ENCODE measurements around the gene SLC9A9. TPM values are rescaled to one million over a fixed set of nuclear protein-coding genes. Genes with fewer than 3 reads are reported as not detected.

SLC9A9 gene
- total RNA-seq, 1 donor from 2014 or later, result 28.4 TPM

DNA sequence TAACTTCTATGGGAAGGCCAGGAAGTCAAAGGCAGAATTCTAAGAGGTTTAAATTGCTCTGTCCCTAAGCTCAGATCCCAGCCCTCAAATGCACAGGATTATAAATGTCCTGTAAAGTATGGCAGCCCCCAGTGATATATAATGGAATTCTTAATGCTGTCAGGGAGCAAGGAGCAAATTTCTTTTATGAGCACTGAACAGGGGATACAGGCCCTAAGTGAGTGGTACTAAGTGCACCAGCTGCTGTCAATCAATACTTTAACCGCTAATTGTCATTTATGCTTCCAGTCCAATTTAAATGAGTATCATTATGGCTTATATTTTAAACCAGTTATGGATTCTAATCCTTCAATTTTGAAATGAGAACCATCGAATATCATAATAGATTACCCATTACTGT lies 4.7 kb downstream of the SLC9A9 start:
- no peak for DNase-seq

DNA sequence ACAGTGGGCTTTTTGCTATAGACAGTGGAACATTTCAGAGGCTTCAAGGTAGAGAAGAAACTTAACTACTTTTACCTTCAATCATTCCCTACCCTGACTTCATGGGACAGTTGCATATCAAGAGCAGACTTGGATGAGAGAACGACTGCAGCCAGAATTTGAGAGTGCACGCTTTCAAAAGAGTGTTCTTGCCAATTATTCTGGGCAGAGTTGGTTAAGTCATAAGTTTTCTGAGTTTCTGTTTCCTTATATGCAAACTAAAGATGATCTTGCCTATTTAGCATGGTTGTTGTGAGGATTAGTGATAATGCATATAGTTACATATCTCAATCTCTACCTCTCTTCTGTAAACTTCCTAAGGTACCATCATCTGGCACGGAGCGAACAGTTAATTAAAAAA lies 7.6 kb downstream of the SLC9A9 start:
- no peak for DNase-seq

DNA sequence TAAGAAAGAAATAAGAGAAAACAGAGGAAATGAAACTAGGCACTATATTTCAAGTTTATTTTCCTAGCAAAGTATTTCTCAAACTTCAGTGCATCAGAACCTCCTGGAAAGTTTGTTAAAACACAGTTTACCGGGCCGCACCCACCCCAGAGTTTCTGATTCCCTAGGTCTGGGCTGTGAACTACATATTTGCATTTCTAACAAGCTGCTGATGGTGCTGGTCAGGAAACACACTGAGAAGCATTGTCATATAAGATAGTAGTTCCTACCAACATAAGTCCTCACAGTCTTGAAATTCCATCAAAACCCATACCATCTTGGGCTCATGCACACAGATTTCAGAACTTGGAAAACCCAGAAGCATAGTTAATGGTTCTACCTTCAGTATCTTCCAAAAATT lies 8.3 kb downstream of the SLC9A9 start:
- no peak for DNase-seq

DNA sequence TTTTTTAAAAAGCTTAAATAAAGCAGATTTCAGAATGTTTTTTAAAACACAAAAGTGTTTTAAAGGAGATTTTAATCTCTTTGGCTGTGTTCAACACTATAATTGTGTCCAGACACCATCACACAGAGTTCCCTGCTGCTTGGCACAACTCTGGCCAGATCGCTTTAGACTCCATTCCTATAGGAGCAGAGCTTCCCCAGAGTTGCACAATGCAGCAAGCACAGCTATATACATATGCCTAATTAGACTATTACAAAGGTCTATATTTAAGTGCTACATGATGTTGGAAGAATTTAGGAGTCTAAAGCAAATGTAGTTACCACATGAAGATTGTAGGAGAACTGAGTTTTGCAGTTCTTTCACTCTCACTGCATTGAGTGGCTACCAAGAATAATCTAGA lies 11.2 kb downstream of the SLC9A9 start:
- DNase-seq, result peak; percentile 32

DNA sequence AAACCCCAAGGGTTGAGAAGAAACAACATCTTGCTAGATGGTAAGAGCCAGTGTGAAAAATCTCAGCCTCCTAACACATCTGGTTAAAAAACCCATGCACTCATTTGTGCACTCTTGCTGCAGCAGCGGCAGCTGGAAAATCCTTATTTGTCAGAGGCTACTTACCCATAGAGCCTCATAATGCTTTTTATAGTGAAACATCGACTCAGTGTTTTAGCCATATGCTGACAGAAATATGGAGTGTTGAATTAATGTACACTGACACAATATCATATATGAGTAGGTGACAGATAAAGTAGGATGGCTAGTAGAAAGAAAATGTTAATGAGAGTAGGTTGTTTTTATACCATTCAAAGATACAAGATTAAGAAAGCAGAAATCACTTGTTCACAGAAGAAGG lies 13.0 kb downstream of the SLC9A9 start:
- no peak for DNase-seq

DNA sequence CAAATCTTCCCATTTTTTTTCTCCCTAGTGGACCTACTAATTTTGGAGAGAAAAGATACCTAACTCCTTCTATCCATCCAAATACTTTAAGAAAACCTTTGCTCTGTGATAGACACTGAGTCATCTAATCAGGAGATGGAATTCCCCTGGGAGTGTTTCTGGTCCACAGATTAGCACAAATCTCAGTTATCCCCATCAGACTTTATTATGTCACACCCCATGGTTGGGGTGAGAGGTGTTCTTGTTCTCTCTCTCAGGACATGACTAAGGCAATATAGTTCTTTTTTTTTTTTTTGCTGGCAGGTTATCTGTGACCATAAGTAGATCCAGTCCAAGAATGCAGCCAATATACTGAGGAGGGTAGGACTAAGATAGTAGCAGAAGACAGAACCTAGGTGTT lies 15.8 kb downstream of the SLC9A9 start:
- no peak for DNase-seq

DNA sequence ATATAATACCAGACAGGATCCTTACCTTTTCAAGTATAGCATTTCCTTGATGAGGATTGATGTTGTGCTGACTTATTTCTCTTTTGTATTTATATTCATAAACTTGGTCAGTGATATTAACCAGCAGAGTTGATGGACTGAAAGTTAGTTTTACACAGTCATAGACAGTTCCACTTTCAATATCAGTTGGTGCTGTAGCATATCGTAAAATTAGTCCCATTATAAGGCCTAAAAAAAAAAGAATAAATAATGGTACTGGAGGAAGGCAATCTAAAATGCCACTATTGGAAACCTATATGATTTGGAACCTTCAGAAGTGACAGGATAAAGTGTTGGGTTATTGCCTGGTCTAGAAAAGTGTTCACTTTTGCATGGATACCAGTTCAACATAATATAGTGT lies 16.3 kb downstream of the SLC9A9 start:
- DNase-seq, result no peak

DNA sequence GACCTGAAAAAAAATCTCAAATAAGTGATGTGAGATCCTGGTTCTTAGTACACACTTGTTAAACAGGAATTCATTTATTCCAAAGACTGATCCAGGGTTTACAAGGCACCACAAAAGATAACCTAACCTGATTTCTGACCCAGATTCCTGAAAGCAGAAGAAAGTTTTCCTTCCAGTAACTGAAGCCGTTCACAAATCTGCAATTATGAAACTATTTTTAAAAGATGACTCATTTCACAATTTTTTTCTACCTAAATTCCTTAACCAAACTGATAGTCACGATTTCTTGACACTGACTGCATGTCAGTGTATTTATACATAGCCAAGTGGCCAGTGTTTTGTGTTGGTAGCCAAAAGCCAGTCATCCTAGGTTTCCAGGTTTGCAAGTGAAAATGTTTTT lies 17.1 kb downstream of the SLC9A9 start:
- DNase-seq, result no peak

DNA sequence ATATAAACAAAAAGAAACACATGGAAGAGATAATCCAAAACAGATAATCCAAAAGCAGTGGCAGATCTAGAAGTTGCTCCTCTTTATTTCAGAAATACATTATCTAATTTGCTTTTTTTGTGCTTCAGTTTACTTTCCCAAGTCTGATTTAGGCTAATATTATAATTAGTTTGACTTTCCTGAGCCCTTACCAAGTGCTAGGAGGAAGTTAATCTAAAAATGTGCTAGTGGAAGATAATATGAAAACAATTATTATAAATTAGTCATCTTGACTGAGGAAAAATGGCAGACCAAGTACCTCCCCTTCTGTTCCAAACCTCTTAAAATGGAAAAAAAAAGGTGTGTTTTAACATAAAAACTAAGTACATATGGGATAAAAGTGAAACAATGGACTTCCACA lies 17.5 kb downstream of the SLC9A9 start:
- no peak for DNase-seq

DNA sequence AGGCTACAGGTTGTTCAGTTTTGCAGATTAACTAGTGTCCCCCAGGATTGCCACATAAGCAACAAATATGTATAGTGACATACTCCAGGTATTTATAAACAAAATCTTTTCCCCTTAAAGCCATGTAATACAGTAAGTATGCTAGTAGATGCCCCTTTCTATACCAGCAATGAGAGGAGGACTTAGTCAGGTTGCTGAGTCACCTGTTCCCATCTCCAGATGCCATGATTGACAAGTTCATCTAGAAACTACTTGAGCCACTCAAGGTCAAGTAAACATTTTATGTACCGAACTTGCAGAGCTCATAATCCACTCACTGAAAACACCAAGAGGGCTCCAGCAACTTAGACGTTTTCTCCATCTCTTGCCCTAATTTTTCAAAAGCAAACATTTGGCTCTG lies 18.2 kb downstream of the SLC9A9 start:
- no peak for DNase-seq

DNA sequence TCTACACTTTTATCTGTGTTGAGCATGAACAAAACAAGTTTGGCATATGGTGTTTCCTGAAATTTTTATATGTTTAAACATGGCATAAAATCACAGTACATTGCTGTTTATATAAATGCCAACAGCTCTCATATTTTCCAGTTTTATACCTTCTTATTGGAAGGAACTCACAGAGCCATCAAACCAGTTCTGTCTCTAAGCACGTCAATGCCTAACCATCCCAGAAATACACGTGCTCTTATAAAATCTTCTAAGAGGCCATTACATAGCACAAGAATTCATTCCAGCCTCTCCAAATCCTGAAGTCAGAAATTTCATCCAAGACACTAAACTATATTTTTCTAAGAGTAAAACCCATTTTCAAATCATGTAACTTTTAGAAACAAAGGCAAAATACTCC lies 20.8 kb downstream of the SLC9A9 start:
- no peak for DNase-seq

DNA sequence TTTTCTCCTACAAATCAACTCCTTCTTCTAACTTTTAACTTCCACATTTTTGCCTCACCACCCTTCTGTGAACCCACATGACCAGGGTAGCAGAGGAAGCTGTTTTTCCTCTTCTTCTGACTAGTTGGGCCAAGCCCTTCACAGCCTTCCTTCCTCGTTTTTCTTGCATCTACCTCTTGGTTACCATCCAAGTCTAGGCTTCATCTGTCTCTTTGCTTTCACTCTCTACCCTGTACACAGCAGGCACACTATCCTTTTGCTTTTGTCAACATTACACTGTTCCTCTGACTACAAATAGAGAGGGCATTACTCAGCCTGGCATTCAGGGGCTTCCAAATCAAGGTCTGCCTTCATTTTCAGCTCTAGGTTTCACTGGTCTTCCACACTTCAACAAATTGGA lies 22.0 kb downstream of the SLC9A9 start:
- no peak for DNase-seq

DNA sequence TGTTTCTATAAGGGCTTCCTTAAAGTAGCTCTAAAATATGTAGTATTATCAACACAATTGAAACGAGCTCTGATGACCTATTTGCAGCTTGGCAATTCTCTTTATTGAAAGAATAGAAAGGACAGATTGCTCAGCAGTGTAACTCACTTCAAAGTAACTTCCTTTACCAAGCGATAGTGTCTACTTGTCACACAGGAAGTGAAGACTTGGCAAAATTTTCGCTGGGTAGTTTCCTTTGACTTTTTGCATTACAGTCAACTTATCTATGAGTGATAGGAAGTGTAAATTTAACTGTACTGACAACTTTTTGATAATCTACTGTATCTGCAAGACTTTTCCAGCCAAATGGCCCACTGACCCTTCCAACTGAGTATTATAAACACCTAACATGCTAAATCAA lies 22.8 kb downstream of the SLC9A9 start:
- DNase-seq, result no peak

DNA sequence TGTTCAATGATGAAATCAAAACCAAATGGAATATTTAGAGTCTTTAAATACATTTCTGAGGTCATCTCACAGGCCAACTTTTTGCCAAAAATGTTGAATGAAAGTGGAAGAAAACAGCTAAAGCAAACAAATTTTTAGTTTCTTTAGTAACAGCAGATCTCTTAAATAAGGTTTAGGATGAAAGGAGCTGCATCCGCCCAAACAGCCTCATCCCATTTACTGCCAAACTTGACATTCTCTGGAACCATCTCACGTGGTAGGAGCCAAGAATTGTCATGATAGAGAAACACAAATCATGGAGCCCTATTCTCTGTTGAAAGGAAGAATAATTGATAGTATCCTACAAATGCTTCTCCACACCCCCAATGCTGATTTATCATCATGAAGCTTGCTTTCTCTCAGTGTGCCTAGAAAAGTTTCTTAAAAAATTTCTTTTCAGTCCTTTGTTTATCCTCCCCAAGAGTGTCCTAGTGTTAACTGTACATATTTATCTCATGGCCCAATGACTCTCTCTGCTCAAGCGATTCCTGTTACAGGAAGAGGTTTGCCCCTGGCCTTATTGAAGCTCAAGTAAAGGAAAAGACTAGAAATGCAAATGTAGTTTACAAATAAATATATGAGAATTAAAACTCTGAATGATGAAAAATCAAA lies 23.4 kb downstream of the SLC9A9 start:
- DNase-seq, result peak; percentile 34

DNA sequence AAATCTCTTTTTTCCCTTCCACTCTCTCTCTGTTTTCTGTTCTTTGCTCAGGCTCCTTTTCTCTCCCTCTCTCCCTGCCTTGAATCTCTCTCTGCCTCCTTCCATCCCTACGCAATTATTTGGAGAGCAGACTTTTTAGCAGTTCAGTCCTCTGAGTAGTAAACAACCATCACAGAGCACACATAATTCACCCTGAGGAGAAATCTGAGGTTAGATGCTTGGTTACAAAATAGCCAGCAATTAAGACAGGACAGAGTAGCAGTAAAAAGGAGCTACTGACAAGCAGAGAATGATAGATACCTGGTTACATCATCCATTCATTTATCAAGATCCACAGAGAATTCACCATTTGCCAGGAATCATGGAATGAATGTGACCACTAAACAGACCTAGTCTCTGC lies 25.5 kb downstream of the SLC9A9 start:
- DNase-seq, result no peak

DNA sequence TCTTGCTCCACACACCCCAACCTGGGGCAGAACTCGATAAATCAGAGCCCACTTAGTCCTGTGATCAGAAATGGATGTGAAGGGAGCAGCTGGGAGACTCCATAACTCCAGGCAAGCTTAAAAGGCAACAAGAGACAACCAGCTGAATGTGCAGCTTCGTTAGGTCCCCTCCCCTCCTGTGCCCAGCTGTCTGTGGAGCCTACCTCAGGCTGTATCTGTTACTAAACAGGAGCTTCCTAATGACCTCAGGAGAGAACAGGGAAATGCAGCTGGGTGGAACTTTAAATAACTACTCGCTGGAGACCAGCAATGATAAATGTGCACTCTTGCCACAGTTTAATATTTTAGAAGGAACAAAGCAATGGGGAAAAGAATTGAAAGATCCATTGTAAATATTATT lies 25.9 kb downstream of the SLC9A9 start:
- DNase-seq, result peak; percentile 61

DNA sequence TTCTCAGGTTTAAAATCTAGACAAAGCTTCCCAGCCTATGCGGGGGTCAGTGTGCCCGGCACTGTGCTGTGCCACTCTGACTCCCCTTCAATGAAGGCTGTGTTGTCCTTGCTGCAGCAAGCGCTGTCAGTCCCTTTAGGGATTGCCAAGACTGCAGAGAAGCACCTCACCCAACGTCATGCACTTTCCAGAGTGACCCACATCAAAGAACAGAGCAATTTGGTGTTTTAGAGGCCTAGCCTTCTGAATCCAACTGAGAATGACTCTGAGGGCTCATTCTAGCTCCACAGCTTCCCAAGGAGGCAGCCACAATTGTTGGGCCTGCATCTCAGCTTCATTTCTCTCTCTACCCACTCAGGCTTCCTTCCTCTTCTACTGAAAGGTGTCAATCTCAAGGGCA lies 26.4 kb downstream of the SLC9A9 start:
- DNase-seq, result no peak

DNA sequence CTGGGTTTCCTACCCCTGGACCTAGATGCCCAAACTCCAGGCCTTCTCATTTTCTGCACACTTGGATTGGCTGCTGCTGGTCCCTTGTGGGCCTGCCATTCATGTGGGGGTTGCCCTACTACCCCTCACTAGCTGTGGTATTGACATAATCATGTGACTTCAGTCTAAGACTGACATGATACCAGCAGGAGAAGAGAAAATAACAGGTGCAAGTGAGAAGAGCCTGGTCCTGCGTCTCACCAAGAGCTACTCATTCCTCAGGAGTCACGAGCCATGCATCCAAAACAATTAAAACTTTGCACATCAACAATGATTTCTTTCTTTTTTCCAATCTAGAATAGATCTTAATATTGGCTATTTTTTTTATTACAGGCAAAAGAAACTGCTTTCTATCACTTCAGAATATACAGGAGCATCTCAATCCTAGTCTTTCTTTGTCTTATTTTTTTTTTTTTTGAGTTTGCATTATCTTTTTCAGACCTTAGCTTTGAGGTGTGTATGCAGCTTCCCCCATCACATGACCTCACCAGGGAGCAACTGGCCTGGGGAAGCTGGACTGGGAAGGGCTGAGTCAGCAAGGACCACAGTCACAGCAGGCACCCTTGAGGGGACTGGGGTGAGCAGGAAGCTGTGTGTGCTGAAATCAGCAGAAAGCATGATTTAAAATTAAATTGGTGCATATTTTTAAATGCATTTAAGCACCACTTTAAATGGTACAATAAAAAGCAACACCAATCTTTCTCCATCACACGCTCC lies 27.6 kb downstream of the SLC9A9 start:
- no peak for DNase-seq

DNA sequence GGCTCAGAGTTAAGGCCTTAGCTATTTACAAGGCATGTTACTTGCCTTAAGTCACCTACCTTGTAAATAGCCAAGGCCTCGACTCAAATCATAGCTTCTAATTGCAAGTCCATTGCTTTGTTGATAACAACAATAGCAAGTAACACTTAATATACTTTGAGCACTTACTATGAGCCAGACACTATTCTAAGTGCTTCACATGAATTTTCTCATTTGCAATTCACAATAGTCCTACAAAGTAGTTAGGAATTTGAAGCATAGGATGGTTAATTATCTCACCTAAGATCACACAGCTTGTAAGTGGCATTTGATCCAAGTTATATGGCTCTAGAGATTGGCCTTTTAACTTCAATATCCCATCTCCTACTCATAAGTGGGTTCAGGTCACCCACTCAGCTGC lies 28.4 kb downstream of the SLC9A9 start:
- no peak for DNase-seq

DNA sequence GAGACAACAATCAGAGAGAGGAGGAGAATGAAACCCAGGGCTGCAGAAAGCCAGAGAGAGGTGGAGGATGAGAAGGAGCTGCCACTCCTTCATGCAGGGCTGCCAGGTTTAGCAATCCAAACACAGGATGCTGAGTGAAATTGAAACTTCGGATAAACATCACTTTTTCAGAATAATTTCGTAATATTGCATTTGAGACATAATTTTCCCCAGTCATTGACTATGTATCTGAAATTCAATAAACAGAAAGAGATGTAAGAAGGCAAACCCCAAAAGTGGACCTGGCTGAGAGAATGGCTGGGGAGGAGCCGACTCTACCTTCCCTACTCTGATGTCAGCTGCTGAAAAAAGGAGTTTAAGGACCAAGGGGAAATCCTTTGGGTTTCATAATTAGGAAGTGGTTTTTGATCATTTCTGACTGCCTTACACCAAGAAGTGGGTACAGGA lies 33.8 kb downstream of the SLC9A9 start:
- DNase-seq, result no peak

DNA sequence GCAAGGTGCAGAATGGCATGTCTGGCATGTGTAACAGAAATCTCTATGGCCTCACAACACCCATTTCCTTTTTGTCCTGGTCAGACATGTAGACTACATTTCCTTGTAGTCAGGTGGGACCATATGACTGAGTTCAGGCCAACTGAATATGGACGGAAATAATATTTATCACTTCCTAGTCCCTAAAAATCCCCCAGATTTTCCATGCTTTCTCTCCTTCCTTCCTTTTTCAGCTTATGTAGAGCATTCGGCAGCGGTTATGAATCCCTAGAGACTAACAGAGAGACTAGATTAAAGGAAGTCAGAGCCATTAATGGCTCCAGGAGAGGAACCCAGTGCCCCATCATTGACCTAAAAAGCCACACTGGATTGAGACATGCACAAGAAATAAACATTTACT lies 35.8 kb downstream of the SLC9A9 start:
- no peak for DNase-seq

DNA sequence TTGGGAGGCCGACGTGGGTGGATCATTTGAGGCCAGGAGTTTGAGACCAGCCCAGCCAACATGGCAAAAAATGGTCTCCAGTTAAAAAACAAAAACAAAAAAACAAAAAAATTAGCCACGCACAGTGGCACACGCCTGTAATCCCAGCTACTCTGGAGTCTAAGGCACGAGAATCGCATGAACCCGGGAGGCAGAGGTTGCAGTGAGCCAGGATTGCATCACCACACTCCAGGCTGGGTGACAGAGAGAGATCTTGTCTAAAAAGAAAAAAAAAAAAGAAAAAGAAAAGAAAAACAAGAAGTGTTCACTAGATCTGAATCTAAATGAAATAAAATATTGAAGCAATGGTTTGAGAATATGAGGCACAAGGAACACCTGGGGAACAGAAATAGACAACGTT lies 36.7 kb downstream of the SLC9A9 start:
- DNase-seq, result no peak

DNA sequence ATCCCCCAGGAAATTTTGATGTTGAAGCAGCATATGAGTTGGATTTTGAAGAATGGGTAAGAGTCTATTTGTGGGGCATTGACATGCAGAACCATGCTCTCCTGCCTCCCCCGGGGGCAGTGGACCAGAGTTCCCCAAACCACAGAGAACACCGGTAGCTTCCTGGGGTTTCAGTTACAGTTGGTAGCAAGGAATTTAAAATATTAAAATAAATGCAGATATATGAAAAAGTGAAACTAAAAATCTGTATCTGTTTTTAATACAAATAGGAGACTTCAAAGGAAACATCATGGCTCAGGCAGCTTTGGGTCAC lies 37.4 kb downstream of the SLC9A9 start:
- DNase-seq, result no peak

DNA sequence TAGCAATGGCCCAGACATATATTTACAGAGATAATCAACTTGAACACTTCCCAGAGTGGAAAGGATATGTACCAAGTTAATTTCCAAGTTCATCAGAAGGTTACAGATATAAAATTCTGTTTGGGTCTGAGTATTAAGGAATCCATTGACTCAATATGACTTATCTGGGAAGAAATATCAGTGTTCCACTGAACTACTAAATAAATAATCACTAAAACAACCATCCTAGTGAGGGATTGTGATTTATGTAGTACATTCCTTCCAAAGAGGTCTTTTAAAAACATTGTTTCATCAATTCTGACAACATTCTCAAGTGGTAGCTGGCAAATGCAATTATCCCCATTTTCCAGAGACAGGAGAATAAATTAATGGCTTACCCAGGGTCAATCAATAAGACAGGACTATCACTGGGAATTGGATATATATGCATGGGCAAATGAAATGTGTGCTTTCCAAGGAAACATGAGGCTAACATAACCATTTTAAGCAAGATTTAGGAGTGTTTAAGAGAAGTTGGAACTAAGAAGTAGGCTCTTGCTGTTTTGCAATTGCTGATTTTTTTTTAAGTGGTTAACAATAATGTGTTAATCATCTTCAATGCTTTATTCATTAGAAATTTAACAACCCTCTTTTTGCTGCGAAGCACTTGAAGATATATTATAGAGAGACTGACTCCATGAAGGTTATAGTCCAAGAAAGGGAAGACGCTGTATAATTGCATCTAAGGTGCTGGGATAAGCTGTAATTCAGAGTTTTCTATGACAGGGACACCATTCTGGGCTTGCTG lies 37.9 kb downstream of the SLC9A9 start:
- no peak for DNase-seq
